ENCODE results near the gene MCF2L. TPM values are rescaled to one million over a fixed set of nuclear protein-coding genes. Genes with fewer than 3 reads are reported as not detected.

The MCF2L gene
- polyA plus RNA-seq, 1 experiment: 0.02 TPM

GRCh38 chr13:112965573-112966115, 3.4 kb upstream of the MCF2L start:
- H3K4me3 ChIP-seq (ENCODE audit: low read depth, low read length): no peak overlapping the region
- H3K36me3 ChIP-seq (ENCODE audit: control insufficient read depth, insufficient read depth, low read length): no peaks in the 10 kb centered on the region
- CTCF ChIA-PET: no interaction called here
- DNase-seq (ENCODE audit: low read depth): no peak
- H3K27me3 ChIP-seq (ENCODE audit: control insufficient read depth, insufficient read depth, low read length): peaks cover 30% of the 10 kb centered on the region
- POLR2A ChIA-PET: no interaction called here
- TF ChIP-seq CTCF (IDR thresholded peaks at IDR 0.05; ENCODE audit: insufficient read depth, low read depth, low read length): no peak

GRCh38 chr13:112966776-112967175, 2.2 kb upstream of the MCF2L start:
- CTCF ChIA-PET: no interaction called here
- DNase-seq (ENCODE audit: low read depth): no peak
- no peak overlapping the region for H3K4me3 ChIP-seq (ENCODE audit: low read depth, low read length)
- POLR2A ChIA-PET: no interaction called here
- no peaks in the 10 kb centered on the region for H3K36me3 ChIP-seq (ENCODE audit: control insufficient read depth, insufficient read depth, low read length)
- no peak for TF ChIP-seq CTCF (IDR thresholded peaks at IDR 0.05; ENCODE audit: insufficient read depth, low read depth, low read length)
- H3K27me3 ChIP-seq (ENCODE audit: control insufficient read depth, insufficient read depth, low read length): peaks cover 36% of the 10 kb centered on the region

DNA sequence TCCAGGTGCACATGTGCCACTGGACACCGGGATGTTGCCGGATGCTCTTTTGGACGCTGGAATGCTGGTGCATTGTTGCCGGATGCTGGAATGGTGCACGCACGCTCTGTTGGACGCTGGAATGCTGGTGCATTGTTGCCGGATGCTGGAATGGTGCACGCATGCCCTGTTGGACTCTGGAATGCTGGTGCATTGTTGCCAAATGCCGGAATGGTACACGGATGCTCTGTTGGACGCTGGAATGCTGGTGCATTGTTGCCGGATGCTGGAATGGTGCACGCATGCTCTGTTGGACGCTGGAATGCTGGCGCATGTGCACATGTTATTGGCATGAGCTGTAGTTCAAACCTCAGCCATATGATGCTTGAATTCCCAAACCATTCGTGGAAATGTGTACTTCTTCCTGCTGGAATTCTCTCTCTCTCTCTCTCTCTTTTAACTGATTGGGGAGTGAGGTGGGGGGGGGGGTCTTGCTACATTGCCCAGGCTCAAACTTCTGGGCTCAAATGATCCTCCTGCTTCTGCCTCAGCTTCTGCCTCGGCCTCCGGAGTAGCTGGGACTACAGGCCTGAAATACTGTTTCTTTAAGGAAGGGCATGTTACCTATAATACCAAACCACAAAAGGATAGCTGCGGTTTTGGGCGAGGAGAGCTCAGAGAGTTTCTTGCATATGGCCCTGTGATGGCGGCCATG, 1.2 kb upstream of the MCF2L start:
- no peak for TF ChIP-seq CTCF (IDR thresholded peaks at IDR 0.05; ENCODE audit: insufficient read depth, low read depth, low read length)
- no peaks in the 10 kb centered on the region for H3K36me3 ChIP-seq (ENCODE audit: control insufficient read depth, insufficient read depth, low read length)
- H3K4me3 ChIP-seq (ENCODE audit: low read depth, low read length): no peak overlapping the region
- peaks cover 36% of the 10 kb centered on the region for H3K27me3 ChIP-seq (ENCODE audit: control insufficient read depth, insufficient read depth, low read length)
- CTCF ChIA-PET: no interaction called here
- POLR2A ChIA-PET: no interaction called here
- DNase-seq (ENCODE audit: low read depth): no peak

GRCh38 chr13:112968380-112968909, 569 bp upstream of the MCF2L start:
- Histone ChIP-seq H3K4me3 (ENCODE audit: low read depth, low read length) (no peak overlapping the region), H3K27me3 (ENCODE audit: control insufficient read depth, insufficient read depth, low read length) (peaks cover 36% of the 10 kb centered on the region), H3K36me3 (ENCODE audit: control insufficient read depth, insufficient read depth, low read length) (no peaks in the 10 kb centered on the region)
- DNase-seq (ENCODE audit: low read depth): no peak
- TF ChIP-seq CTCF (IDR thresholded peaks at IDR 0.05; ENCODE audit: insufficient read depth, low read depth, low read length): no peak
- ChIA-PET POLR2A (no interaction called here), CTCF (no interaction called here)

GRCh38 chr13:112969692-112970338, 801 bp downstream of the MCF2L start:
- ChIA-PET CTCF (interaction anchor here (0.7 to 2.0 kb wide), 4 partner anchors 9 to 27 kb away, joined by 3 to 7 read pairs (median 6); no protein-coding TSS in a partner anchor), POLR2A (no interaction called here)
- H3K36me3 ChIP-seq (ENCODE audit: control insufficient read depth, insufficient read depth, low read length): no peaks in the 10 kb centered on the region
- no peak for TF ChIP-seq CTCF (IDR thresholded peaks at IDR 0.05; ENCODE audit: insufficient read depth, low read depth, low read length)
- H3K4me3 ChIP-seq (ENCODE audit: low read depth, low read length): no peak overlapping the region
- DNase-seq (ENCODE audit: low read depth): no peak
- peaks cover 33% of the 10 kb centered on the region for H3K27me3 ChIP-seq (ENCODE audit: control insufficient read depth, insufficient read depth, low read length)
